HepG2 (cell line): ENCODE results near the gene RBM11. TPM values are rescaled to one million over a fixed set of nuclear protein-coding genes. Genes with fewer than 3 reads are reported as not detected.

Source experiments
- ATAC-seq: fragments of 200-7000 bp; cut with Tn5 transposase; 3 replicates; pipeline ENCODE4 v1.9.1; 2020; ENCODE audit warnings: mild to moderate bottlenecking, moderate library complexity
- BruUV-seq: library from RNA; stranded (reverse); fragments of 400-500 nt; replicated peaks from 2 replicates; lab custom pipeline; 2021; lab: Mats Ljungman, UMichigan
- CTCF ChIA-PET: fragments of 300-600 bp; formaldehyde crosslinking; extraction: SDS; loops from one replicate; lab custom pipeline; 2021; ENCODE audit warnings: low total read pairs, inconsistent platforms, low intra/inter-chr PET ratio; lab: Yijun Ruan, JAX
- POLR2A ChIA-PET: fragments of 350-600 bp; sonication (Branson Sonifier 250); formaldehyde crosslinking; loops from one replicate; lab custom pipeline; 2020; ENCODE audit warnings: antibody characterized with exemption, inconsistent platforms; lab: Yijun Ruan, JAX
- DNase-seq: peaks from one replicate; pipeline ENCODE4 v3.0.0-alpha.2; 2015; ENCODE audit warnings: low spot score
- FAIRE-seq: peaks from 3 replicates; lab custom pipeline; 2011; peaks lifted over from hg19 to GRCh38; lab: Jason Lieb, UNC
- H2AFZ ChIP-seq: one replicate; pipeline ENCODE4 v1.6.1; 2011; ENCODE audit warnings: low read length, inconsistent platforms
- H3K27ac ChIP-seq: fragments of 300-600 bp; 3 replicates; pipeline ENCODE4 v1.8.0; 2011; ENCODE audit warnings: mixed run types, mild to moderate bottlenecking, mixed read lengths, low read length, inconsistent platforms; ENCODE audit not compliant: insufficient read depth; ENCODE audit errors: extremely low read length
- H3K27me3 ChIP-seq, 2 experiments: fragments of 200-600 bp in 1 of 2; 2 replicates in 1 of 2; 3 replicates in 1 of 2; pipeline versions ENCODE4 v1.6.0 to v1.8.0; 2011; ENCODE audit warnings: low read length in 2 of 2, mild to moderate bottlenecking in 2 of 2, moderate library complexity in 2 of 2, inconsistent platforms in 1 of 2; ENCODE audit not compliant: insufficient read depth in 2 of 2, control insufficient read depth in 1 of 2
- H3K36me3 ChIP-seq, 2 experiments: fragments of 200-600 bp in 1 of 2; replicated peaks in 1 of 2; 2 replicates in 1 of 2; 3 replicates in 1 of 2; pipeline versions ENCODE4 v1.5.1 to v1.8.0; 2011; ENCODE audit warnings: low read length in 2 of 2, inconsistent platforms in 1 of 2; ENCODE audit not compliant: insufficient read depth in 2 of 2, control insufficient read depth in 1 of 2
- H3K4me1 ChIP-seq: 2 replicates; pipeline ENCODE4 v1.5.1; 2012; ENCODE audit warnings: low read length, inconsistent platforms; ENCODE audit not compliant: insufficient read depth
- H3K4me2 ChIP-seq: 2 replicates; pipeline ENCODE4 v1.6.0; 2011; ENCODE audit warnings: low read depth, low read length, inconsistent platforms
- H3K4me3 ChIP-seq, 3 experiments: fragments of 200-600 bp in 1 of 3; sonication (generic), shearing (Covaris generic) in 1 of 3; replicated peaks in 1 of 3; 2 replicates each; pipeline ENCODE4 v1.5.1; 2011 to 2016; ENCODE audit warnings: low read length in 3 of 3, inconsistent platforms in 2 of 3, low read depth in 2 of 3, mild to moderate bottlenecking in 2 of 3, control low read depth in 1 of 3, mixed read lengths in 1 of 3; ENCODE audit not compliant: insufficient read depth in 1 of 3
- H3K79me2 ChIP-seq: one replicate; pipeline ENCODE4 v1.6.1; 2011; ENCODE audit warnings: low read length, inconsistent platforms; ENCODE audit not compliant: insufficient read depth
- H3K9ac ChIP-seq: 2 replicates; pipeline ENCODE4 v1.6.0; 2011; ENCODE audit warnings: mild to moderate bottlenecking, low read depth, low read length, inconsistent platforms; ENCODE audit not compliant: insufficient read depth
- H3K9me3 ChIP-seq: 2 replicates; pipeline ENCODE4 v1.5.1; 2012; ENCODE audit warnings: mild to moderate bottlenecking, low read length
- H4K20me1 ChIP-seq: 2 replicates; pipeline ENCODE4 v1.6.0; 2011; ENCODE audit warnings: inconsistent platforms, mild to moderate bottlenecking, low read length, moderate library complexity; ENCODE audit not compliant: insufficient read depth
- ADNP ChIP-seq: sonication (generic); formaldehyde crosslinking; IDR thresholded peaks from 2 replicates; pipeline ENCODE4 v1.4.0; 2020; ENCODE audit warnings: missing genetic modification reagents
- ARID2 ChIP-seq: sonication (generic); formaldehyde crosslinking; IDR thresholded peaks from 2 replicates; pipeline ENCODE4 v1.8.1; 2022; ENCODE audit warnings: mild to moderate bottlenecking, missing genetic modification reagents, borderline replicate concordance
- ARID5B ChIP-seq: IDR thresholded peaks from 2 replicates; pipeline ENCODE4 v1.4.0; 2020; ENCODE audit warnings: mild to moderate bottlenecking, missing genetic modification reagents
- DDIT3 ChIP-seq: sonication (generic); formaldehyde crosslinking; IDR thresholded peaks from 2 replicates; pipeline ENCODE4 v1.4.0; 2020; ENCODE audit warnings: mild to moderate bottlenecking, missing genetic modification reagents
- HOXD1 ChIP-seq: sonication (generic); formaldehyde crosslinking; IDR thresholded peaks from 2 replicates; pipeline ENCODE4 v1.5.0; 2020; ENCODE audit warnings: missing genetic modification reagents
- NCOA5 ChIP-seq: sonication (generic); formaldehyde crosslinking; IDR thresholded peaks from 2 replicates; pipeline ENCODE4 v1.4.0; 2020; ENCODE audit warnings: missing genetic modification reagents
- NR2C2 ChIP-seq: sonication (generic); formaldehyde crosslinking; IDR thresholded peaks from 2 replicates; pipeline ENCODE4 v1.4.0; 2020; ENCODE audit warnings: missing genetic modification reagents, mild to moderate bottlenecking, moderate library complexity, borderline replicate concordance
- PHF20 ChIP-seq: sonication (generic); formaldehyde crosslinking; IDR thresholded peaks from 2 replicates; pipeline ENCODE4 v1.5.0; 2020; ENCODE audit warnings: mild to moderate bottlenecking, missing genetic modification reagents
- PHF8 ChIP-seq: sonication (generic); formaldehyde crosslinking; IDR thresholded peaks from 2 replicates; pipeline ENCODE4 v1.5.0; 2020; ENCODE audit warnings: missing genetic modification reagents
- POGZ ChIP-seq: sonication (generic); formaldehyde crosslinking; IDR thresholded peaks from 2 replicates; pipeline ENCODE4 v1.4.0; 2020; ENCODE audit warnings: mild to moderate bottlenecking, missing genetic modification reagents
- RFX3 ChIP-seq: IDR thresholded peaks from 2 replicates; pipeline ENCODE4 v1.6.1; 2016; ENCODE audit warnings: missing biosample characterization, missing genetic modification reagents
- TFAP4 ChIP-seq: sonication (generic); IDR thresholded peaks from 2 replicates; pipeline ENCODE4 v1.6.1; 2016; ENCODE audit warnings: low read depth, borderline replicate concordance
- THRA ChIP-seq: sonication (generic); formaldehyde crosslinking; IDR thresholded peaks from 2 replicates; pipeline ENCODE4 v1.4.0; 2020; ENCODE audit warnings: missing genetic modification reagents, borderline replicate concordance
- ZNF292 ChIP-seq: sonication (generic); formaldehyde crosslinking; IDR thresholded peaks from 2 replicates; pipeline ENCODE4 v1.8.1; 2022; ENCODE audit warnings: mild to moderate bottlenecking, low read depth, missing genetic modification reagents, borderline replicate concordance
- ZNF337 ChIP-seq: sonication (generic); formaldehyde crosslinking; IDR thresholded peaks from 2 replicates; pipeline ENCODE4 v1.5.1; 2020; ENCODE audit warnings: missing genetic modification reagents, low read depth, mild to moderate bottlenecking, borderline replicate concordance
- ZNF414 ChIP-seq: sonication (generic); formaldehyde crosslinking; IDR thresholded peaks from 2 replicates; pipeline ENCODE4 v1.5.0; 2020; ENCODE audit warnings: missing genetic modification reagents
- ZNF460 ChIP-seq: sonication (generic); formaldehyde crosslinking; IDR thresholded peaks from 2 replicates; pipeline ENCODE4 v1.5.1; 2020; ENCODE audit warnings: missing genetic modification reagents, mild to moderate bottlenecking, borderline replicate concordance
- WGBS: methylation state at CpG from one replicate; pipeline ENCODE4 v1.1.6; 2017; ENCODE audit warnings: low lambda C conversion rate; 5-methylcytosine and 5-hydroxymethylcytosine counted together
- in situ Hi-C: cut with HindIII; loops from 2 replicates; pipeline ENCODE4 v1.10.0; 2017; ENCODE audit warnings: low pct_unique_long_range_greater_than_20kb; ENCODE audit not compliant: extremely low pct_ligation_motif_present
- intact Hi-C: fragments of 100-400 bp; cut with micrococcal nuclease; formaldehyde crosslinking; loops from one replicate; pipeline ENCODE4 v1.10.0; 2022; ENCODE audit not compliant: unreplicated experiment
- polyA plus RNA-seq, 8 experiments: library from polyadenylated mRNA; depleted of rRNA in 3 of 8; stranded (reverse) in 7 of 8; unstranded in 1 of 8; fragments of >200 nt; fragmentation: Illumina TruSeq in 4 of 8; extraction: Trizol in 4 of 8; gene quantifications; 2 replicates each; pipeline versions ENCODE4 v1.2.1 to v1.2.3, GENCODE V29; 2011 to 2016; ENCODE audit warnings: low read depth in 4 of 8, missing spikeins in 1 of 8, mixed read lengths in 1 of 8; ENCODE audit not compliant: insufficient read depth in 1 of 8
- total RNA-seq, 5 experiments: library from RNA; depleted of rRNA; stranded (reverse); fragments of >200 nt; fragmentation: Illumina TruSeq; extraction: Trizol; gene quantifications; 2 replicates each; pipeline ENCODE4 v1.2.3, GENCODE V29; 2016; ENCODE audit warnings: low read depth in 1 of 5

RBM11 gene
- total and polyA plus RNA-seq, 2 of the 13 experiments (the other 11 are each of a cell fraction or from before 2014, with no cell fraction given), result 0.24 to 0.26 TPM

- Histone ChIP-seq H3K4me2 (no peak overlapping the region), H2AFZ (no peak overlapping the region), H3K4me3 (no peak overlapping the region), H3K4me1 (no peaks in the 10 kb centered on the region), H3K9ac (no peak overlapping the region), H3K79me2 (no peaks in the 10 kb centered on the region)
- 2% methylated on average over 2 of the region's 2 CpGs for WGBS
- ATAC-seq, result no peak
- CTCF ChIA-PET, result no interaction called here
- no peak for DNase-seq
- POLR2A ChIA-PET, result no interaction called here
- intact Hi-C loops, result no loop called here
- FAIRE-seq, result no peak
- TF ChIP-seq ZNF337 (CRISPR knock-in tag) (no peak), ARID2 (CRISPR knock-in tag) (no peak), PHF8 (CRISPR knock-in tag) (no peak), PHF20 (CRISPR knock-in tag) (no peak), ZNF460 (CRISPR knock-in tag) (no peak), ZNF292 (CRISPR knock-in tag) (no peak), ZNF414 (CRISPR knock-in tag) (no peak), ADNP (CRISPR knock-in tag) (no peak), ARID5B (CRISPR knock-in tag) (no peak), DDIT3 (CRISPR knock-in tag) (no peak), HOXD1 (CRISPR knock-in tag) (no peak), NCOA5 (CRISPR knock-in tag) (no peak), RFX3 (CRISPR knock-in tag) (no peak), TFAP4 (no peak), THRA (CRISPR knock-in tag) (no peak), POGZ (no peak), NR2C2 (no peak)
- TF ChIP-seq, all 625 proteins: peak for 0
- Histone ChIP-seq H3K9me3 (no peaks in the 10 kb centered on the region), H3K36me3 (no peaks in the 10 kb centered on the region), H3K27me3 (no peaks in the 10 kb centered on the region), H3K27ac (no peak overlapping the region), H4K20me1 (no peaks in the 10 kb centered on the region)
- in situ Hi-C loops, result no loop called here
- BruUV-seq, result no TSS peak
These were observed 25.3 kb downstream of the RBM11 start for GRCh38 chr21:14241297-14241696.
